Central memory CD8-positive, alpha-beta T cell (primary cell): Measurements from ENCODE around the gene TESMIN.

Experiments used
- ATAC-seq: fragments of 150-1000 bp; cut with Tn5 transposase; replicated peaks from 2 replicates; pipeline ENCODE4 v1.10.0; 2022; ENCODE audit warnings: mild to moderate bottlenecking, moderate FRiP score, moderate number of reproducible peaks; ENCODE audit not compliant: poor library complexity, severe bottlenecking; ENCODE audit errors: extremely low read depth
- DNase-seq, 2 donors: peaks; one replicate each; pipeline ENCODE4 v3.0.0; 2021; ENCODE audit warnings: low spot score in 2 of 2
- H3K27ac Mint-ChIP-seq: one replicate; pipeline ENCODE4 v1.8.0; 2022; ENCODE audit warnings: low read depth, mild to moderate bottlenecking, moderate library complexity, mixed read lengths
- H3K27me3 Mint-ChIP-seq: one replicate; pipeline ENCODE4 v1.8.0; 2022; ENCODE audit warnings: mixed read lengths
- H3K36me3 Mint-ChIP-seq: one replicate; pipeline ENCODE4 v1.8.0; 2022; ENCODE audit warnings: mild to moderate bottlenecking, moderate library complexity, mixed read lengths; ENCODE audit not compliant: insufficient read depth
- H3K4me1 Mint-ChIP-seq: one replicate; pipeline ENCODE4 v1.8.0; 2022; ENCODE audit warnings: mixed read lengths
- H3K4me3 Mint-ChIP-seq: one replicate; pipeline ENCODE4 v1.8.0; 2022; ENCODE audit warnings: mild to moderate bottlenecking, moderate library complexity, mixed read lengths
- H3K9me3 Mint-ChIP-seq: one replicate; pipeline ENCODE4 v1.8.0; 2022; ENCODE audit warnings: mixed read lengths

TESMIN gene

GRCh38 chr11:68773521-68774193 lies 22.3 kb upstream of the TESMIN start:
- H3K27ac Mint-ChIP-seq = no peak overlapping the region
- no peak overlapping the region for H3K4me3 Mint-ChIP-seq
- no peaks in the 10 kb centered on the region for H3K4me1 Mint-ChIP-seq
- no peaks in the 10 kb centered on the region for H3K9me3 Mint-ChIP-seq
- no peaks in the 10 kb centered on the region for H3K27me3 Mint-ChIP-seq
- ATAC-seq (no peak), DNase-seq (no peak)
- H3K36me3 Mint-ChIP-seq = peaks cover 55% of the 10 kb centered on the region

- no peak for ATAC-seq
- Mint-ChIP-seq H3K4me3 (no peak overlapping the region), H3K36me3 (peaks cover 52% of the 10 kb centered on the region), H3K9me3 (no peaks in the 10 kb centered on the region), H3K4me1 (no peaks in the 10 kb centered on the region), H3K27me3 (no peaks in the 10 kb centered on the region), H3K27ac (no peak overlapping the region)
- no peak for DNase-seq
Observed at GRCh38 chr11:68772936-68773335, 21.6 kb upstream of the TESMIN start.

- H3K4me3 Mint-ChIP-seq = no peak overlapping the region
- no peaks in the 10 kb centered on the region for H3K27me3 Mint-ChIP-seq
- H3K4me1 Mint-ChIP-seq = no peaks in the 10 kb centered on the region
- DNase-seq (no peak), ATAC-seq (no peak)
- no peaks in the 10 kb centered on the region for H3K9me3 Mint-ChIP-seq
- peaks cover 47% of the 10 kb centered on the region for H3K36me3 Mint-ChIP-seq
- no peak overlapping the region for H3K27ac Mint-ChIP-seq
Observed at GRCh38 chr11:68770781-68771180, 19.5 kb upstream of the TESMIN start.

- H3K9me3 Mint-ChIP-seq = no peaks in the 10 kb centered on the region
- DNase-seq (no peak), ATAC-seq (no peak)
- H3K4me1 Mint-ChIP-seq = no peaks in the 10 kb centered on the region
- H3K27ac Mint-ChIP-seq = no peak overlapping the region
- H3K36me3 Mint-ChIP-seq = peaks cover 34% of the 10 kb centered on the region
- no peak overlapping the region for H3K4me3 Mint-ChIP-seq
- H3K27me3 Mint-ChIP-seq = no peaks in the 10 kb centered on the region
Observed at GRCh38 chr11:68767672-68768071, 16.4 kb upstream of the TESMIN start.

GRCh38 chr11:68766786-68767185 lies 15.5 kb upstream of the TESMIN start:
- ATAC-seq (no peak), DNase-seq (no peak)
- H3K9me3 Mint-ChIP-seq = no peaks in the 10 kb centered on the region
- H3K36me3 Mint-ChIP-seq = peaks cover 36% of the 10 kb centered on the region
- H3K27me3 Mint-ChIP-seq = no peaks in the 10 kb centered on the region
- no peak overlapping the region for H3K27ac Mint-ChIP-seq
- H3K4me1 Mint-ChIP-seq = no peaks in the 10 kb centered on the region
- H3K4me3 Mint-ChIP-seq = no peak overlapping the region

- H3K4me3 Mint-ChIP-seq = no peak overlapping the region
- H3K36me3 Mint-ChIP-seq = peaks cover 36% of the 10 kb centered on the region
- ATAC-seq (no peak), DNase-seq (no peak)
- H3K27me3 Mint-ChIP-seq = no peaks in the 10 kb centered on the region
- no peak overlapping the region for H3K27ac Mint-ChIP-seq
- H3K9me3 Mint-ChIP-seq = no peaks in the 10 kb centered on the region
- H3K4me1 Mint-ChIP-seq = no peaks in the 10 kb centered on the region
Observed at GRCh38 chr11:68764746-68765145, 13.4 kb upstream of the TESMIN start.

- no peak overlapping the region for H3K4me3 Mint-ChIP-seq
- H3K4me1 Mint-ChIP-seq = no peaks in the 10 kb centered on the region
- H3K27me3 Mint-ChIP-seq = no peaks in the 10 kb centered on the region
- DNase-seq (no peak), ATAC-seq (no peak)
- H3K36me3 Mint-ChIP-seq = peaks cover 41% of the 10 kb centered on the region
- no peaks in the 10 kb centered on the region for H3K9me3 Mint-ChIP-seq
- H3K27ac Mint-ChIP-seq = no peak overlapping the region
Observed at GRCh38 chr11:68763926-68764657, 12.8 kb upstream of the TESMIN start.

GRCh38 chr11:68763181-68763721 lies 11.9 kb upstream of the TESMIN start:
- Mint-ChIP-seq H3K27ac (no peak overlapping the region), H3K9me3 (no peaks in the 10 kb centered on the region), H3K36me3 (peaks cover 38% of the 10 kb centered on the region), H3K4me1 (no peaks in the 10 kb centered on the region), H3K27me3 (no peaks in the 10 kb centered on the region), H3K4me3 (no peak overlapping the region)
- no peak for ATAC-seq
- no peak for DNase-seq

GRCh38 chr11:68762481-68762880 lies 11.2 kb upstream of the TESMIN start:
- no peak overlapping the region for H3K27ac Mint-ChIP-seq
- no peaks in the 10 kb centered on the region for H3K27me3 Mint-ChIP-seq
- no peak overlapping the region for H3K4me3 Mint-ChIP-seq
- no peak for DNase-seq
- no peaks in the 10 kb centered on the region for H3K4me1 Mint-ChIP-seq
- peaks cover 41% of the 10 kb centered on the region for H3K36me3 Mint-ChIP-seq
- H3K9me3 Mint-ChIP-seq = no peaks in the 10 kb centered on the region
- no peak for ATAC-seq

GRCh38 chr11:68761801-68762200 lies 10.5 kb upstream of the TESMIN start:
- Mint-ChIP-seq H3K27me3 (no peaks in the 10 kb centered on the region), H3K4me1 (no peaks in the 10 kb centered on the region), H3K9me3 (no peaks in the 10 kb centered on the region), H3K27ac (no peak overlapping the region), H3K4me3 (no peak overlapping the region), H3K36me3 (peaks cover 42% of the 10 kb centered on the region)
- ATAC-seq (no peak), DNase-seq (no peak)

GRCh38 chr11:68759991-68760390 lies 8.7 kb upstream of the TESMIN start:
- ATAC-seq (no peak), DNase-seq (no peak)
- H3K36me3 Mint-ChIP-seq = peaks cover 42% of the 10 kb centered on the region
- H3K27ac Mint-ChIP-seq = no peak overlapping the region
- no peaks in the 10 kb centered on the region for H3K4me1 Mint-ChIP-seq
- H3K9me3 Mint-ChIP-seq = no peaks in the 10 kb centered on the region
- H3K27me3 Mint-ChIP-seq = no peaks in the 10 kb centered on the region
- no peak overlapping the region for H3K4me3 Mint-ChIP-seq

GRCh38 chr11:68757711-68758110 lies 6.4 kb upstream of the TESMIN start:
- H3K27me3 Mint-ChIP-seq = no peaks in the 10 kb centered on the region
- H3K27ac Mint-ChIP-seq = no peak overlapping the region
- H3K4me1 Mint-ChIP-seq = no peaks in the 10 kb centered on the region
- H3K4me3 Mint-ChIP-seq = no peak overlapping the region
- DNase-seq (no peak), ATAC-seq (no peak)
- peaks cover 42% of the 10 kb centered on the region for H3K36me3 Mint-ChIP-seq
- no peaks in the 10 kb centered on the region for H3K9me3 Mint-ChIP-seq

GRCh38 chr11:68756171-68756766 lies 4.9 kb upstream of the TESMIN start:
- DNase-seq = no peak
- H3K4me1 Mint-ChIP-seq = no peaks in the 10 kb centered on the region
- H3K36me3 Mint-ChIP-seq = peaks cover 35% of the 10 kb centered on the region
- no peaks in the 10 kb centered on the region for H3K9me3 Mint-ChIP-seq
- no peak overlapping the region for H3K4me3 Mint-ChIP-seq
- no peak overlapping the region for H3K27ac Mint-ChIP-seq
- no peak for ATAC-seq
- no peaks in the 10 kb centered on the region for H3K27me3 Mint-ChIP-seq
